Measurements from ENCODE around the gene PURA. TPM values are rescaled to one million over a fixed set of nuclear protein-coding genes. Genes with fewer than 3 reads are reported as not detected.

The PURA gene
- total RNA-seq, 1 donor: 29.7 TPM

GRCh38 chr5:140106101-140106500 is 7.8 kb upstream of the PURA start:
- DNase-seq (ENCODE audit: insufficient read length, low spot score, missing footprints): no peak
- peaks cover 10% of the 10 kb centered on the region for H4K20me1 ChIP-seq (ENCODE audit: insufficient read depth, low read length)
- H3K27ac ChIP-seq (ENCODE audit: low read depth, low read length): no peak overlapping the region
- TF ChIP-seq CTCF (IDR thresholded peaks at IDR 0.05; ENCODE audit: extremely low read depth, low read depth, low read length): no peak
- no peaks in the 10 kb centered on the region for H3K9me3 ChIP-seq (ENCODE audit: low read depth, low read length)
- no peaks in the 10 kb centered on the region for H3K27me3 ChIP-seq (ENCODE audit: insufficient read depth, low read length)
- H3K4me1 ChIP-seq (ENCODE audit: insufficient read depth, low read length): peaks cover 21% of the 10 kb centered on the region
- H3K36me3 ChIP-seq (ENCODE audit: insufficient read depth, low read length): no peaks in the 10 kb centered on the region
- H3K79me2 ChIP-seq (ENCODE audit: insufficient read depth, low read length): peaks cover 32% of the 10 kb centered on the region
- H2AFZ ChIP-seq (ENCODE audit: low read length): no peak overlapping the region
- no peak overlapping the region for H3K4me2 ChIP-seq (ENCODE audit: insufficient read depth, low read length)
- H3K4me3 ChIP-seq (ENCODE audit: insufficient read depth, low read length): no peak overlapping the region

GRCh38 chr5:140106805-140107311 is 7.1 kb upstream of the PURA start:
- no peak for TF ChIP-seq CTCF (IDR thresholded peaks at IDR 0.05; ENCODE audit: extremely low read depth, low read depth, low read length)
- peak; percentile 23 for DNase-seq (ENCODE audit: insufficient read length, low spot score, missing footprints)
- Histone ChIP-seq H3K36me3 (ENCODE audit: insufficient read depth, low read length) (no peaks in the 10 kb centered on the region), H3K27me3 (ENCODE audit: insufficient read depth, low read length) (no peaks in the 10 kb centered on the region), H3K4me2 (ENCODE audit: insufficient read depth, low read length) (peak overlapping the region; percentile 94), H3K79me2 (ENCODE audit: insufficient read depth, low read length) (peaks cover 40% of the 10 kb centered on the region), H3K9me3 (ENCODE audit: low read depth, low read length) (no peaks in the 10 kb centered on the region), H3K4me3 (ENCODE audit: insufficient read depth, low read length) (peak overlapping the region; percentile 88), H4K20me1 (ENCODE audit: insufficient read depth, low read length) (peaks cover 16% of the 10 kb centered on the region), H3K27ac (ENCODE audit: low read depth, low read length) (peak overlapping the region; percentile 88), H3K4me1 (ENCODE audit: insufficient read depth, low read length) (peaks cover 23% of the 10 kb centered on the region), H2AFZ (ENCODE audit: low read length) (peak overlapping the region; percentile 95)

GRCh38 chr5:140107312-140108092 is 6.4 kb upstream of the PURA start:
- Histone ChIP-seq H3K4me2 (ENCODE audit: insufficient read depth, low read length) (peak overlapping the region; percentile 94), H3K79me2 (ENCODE audit: insufficient read depth, low read length) (peaks cover 46% of the 10 kb centered on the region), H3K4me1 (ENCODE audit: insufficient read depth, low read length) (peaks cover 28% of the 10 kb centered on the region)

More at GRCh38 chr5:140107312-140108092, 6.4 kb upstream of the PURA start:
- no peaks in the 10 kb centered on the region for H3K27me3 ChIP-seq (ENCODE audit: insufficient read depth, low read length)
- no peaks in the 10 kb centered on the region for H3K36me3 ChIP-seq (ENCODE audit: insufficient read depth, low read length)
- peaks cover 22% of the 10 kb centered on the region for H4K20me1 ChIP-seq (ENCODE audit: insufficient read depth, low read length)
- H2AFZ ChIP-seq (ENCODE audit: low read length): peak overlapping the region; percentile 95
- peak overlapping the region; percentile 88 for H3K27ac ChIP-seq (ENCODE audit: low read depth, low read length)
- no peak for TF ChIP-seq CTCF (IDR thresholded peaks at IDR 0.05; ENCODE audit: extremely low read depth, low read depth, low read length)
- H3K9me3 ChIP-seq (ENCODE audit: low read depth, low read length): no peaks in the 10 kb centered on the region
- peak overlapping the region; percentile 88 for H3K4me3 ChIP-seq (ENCODE audit: insufficient read depth, low read length)
- peak; percentile 98 for DNase-seq (ENCODE audit: insufficient read length, low spot score, missing footprints)
